ENCODE measurements around the gene SLC26A1.
"Not testable (repeated sequence)": the region's sequence is repeated elsewhere in the genome, so short reads cannot be mapped to it uniquely, and the experiment has no call there.

SLC26A1 gene

DNA sequence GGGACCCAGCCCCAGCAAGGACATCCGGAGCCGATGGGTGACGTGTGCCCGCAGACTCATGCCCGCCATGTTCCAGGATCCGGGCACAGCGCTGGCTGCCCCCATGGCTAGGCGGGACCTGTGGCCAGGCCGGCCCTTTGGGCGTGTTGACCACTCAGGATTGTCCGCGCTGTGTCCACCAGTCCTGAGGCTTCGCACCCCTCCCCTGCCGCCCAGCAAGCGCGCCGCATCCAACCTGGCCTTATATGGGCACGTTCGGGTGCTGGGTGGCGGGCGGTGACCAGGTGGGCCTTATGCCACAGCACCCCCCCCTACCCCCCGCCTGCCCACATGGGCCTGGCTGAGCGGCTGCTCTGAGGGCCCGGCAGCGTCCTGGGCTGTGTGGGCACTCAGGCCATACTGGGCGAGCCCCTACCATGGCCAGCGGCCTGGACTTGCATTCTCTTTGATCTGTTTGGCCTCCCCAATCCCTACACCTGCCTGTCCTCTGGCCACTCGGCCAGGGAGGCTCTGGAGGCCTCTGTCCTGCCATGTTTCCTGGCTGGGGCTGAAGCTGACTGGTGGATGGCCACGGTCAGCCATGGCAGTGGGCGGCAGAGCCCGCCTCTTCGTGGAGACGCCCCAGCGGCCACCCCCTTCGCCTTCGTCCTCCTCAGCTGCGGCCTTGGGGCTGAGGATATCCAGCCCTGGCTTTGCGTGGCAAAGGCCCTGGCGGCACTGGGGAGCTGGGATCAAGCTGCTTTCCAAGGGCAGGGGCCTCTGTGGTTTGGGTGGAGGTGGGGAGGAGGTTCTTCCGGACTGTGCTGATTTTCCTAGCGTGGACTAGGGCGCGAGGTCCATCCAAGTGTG is 20.2 kb upstream of the SLC26A1 start:
- DNase-seq, result no peak

- peak; percentile 4 to 37 for DNase-seq
Observed at GRCh38 chr4:1012034-1012739, 19.0 kb upstream of the SLC26A1 start.

GRCh38 chr4:1011666-1012033 is 18.4 kb upstream of the SLC26A1 start:
- DNase-seq, result no peak

GRCh38 chr4:1011022-1011665 is 17.9 kb upstream of the SLC26A1 start, which contains the start of gene FGFRL1:
FGFRL1 (plus strand) TSS chr4:1011626; CDS start chr4:1012486, 860 bp downstream.
- peak; percentile 76 to 83 for DNase-seq

DNA sequence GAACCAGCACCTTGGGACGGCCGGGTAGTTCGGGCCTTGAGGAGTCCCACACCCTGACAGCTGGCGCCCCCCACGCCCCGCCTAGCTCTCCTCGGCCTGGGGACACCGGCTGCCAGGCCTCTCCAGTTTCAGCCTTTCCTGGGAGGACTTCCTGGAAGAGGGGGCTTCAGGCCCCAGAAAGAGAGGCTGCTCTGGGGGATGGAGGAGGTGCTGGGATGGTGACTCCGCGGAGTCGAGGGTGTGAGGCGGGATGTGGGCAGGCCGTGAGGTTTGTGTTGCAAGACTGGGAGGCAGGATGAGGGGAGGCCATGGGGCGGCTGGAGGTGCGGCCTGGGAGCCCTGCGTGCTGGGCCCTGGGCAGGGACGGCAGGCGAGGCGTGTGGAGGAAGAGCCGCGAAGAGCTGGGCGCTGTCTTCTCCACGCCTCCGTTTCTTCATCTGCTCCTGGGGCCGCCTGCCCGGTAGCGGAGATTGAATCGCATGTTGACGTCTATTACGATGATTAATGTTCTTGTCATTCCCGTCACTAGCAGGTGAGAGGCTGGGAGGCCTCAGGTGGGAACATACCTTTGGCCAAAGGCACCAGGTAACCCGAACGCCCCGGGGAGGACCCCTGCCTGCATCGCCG is 17.3 kb upstream of the SLC26A1 start:
- DNase-seq, result peak; percentile 83 to 84

DNA sequence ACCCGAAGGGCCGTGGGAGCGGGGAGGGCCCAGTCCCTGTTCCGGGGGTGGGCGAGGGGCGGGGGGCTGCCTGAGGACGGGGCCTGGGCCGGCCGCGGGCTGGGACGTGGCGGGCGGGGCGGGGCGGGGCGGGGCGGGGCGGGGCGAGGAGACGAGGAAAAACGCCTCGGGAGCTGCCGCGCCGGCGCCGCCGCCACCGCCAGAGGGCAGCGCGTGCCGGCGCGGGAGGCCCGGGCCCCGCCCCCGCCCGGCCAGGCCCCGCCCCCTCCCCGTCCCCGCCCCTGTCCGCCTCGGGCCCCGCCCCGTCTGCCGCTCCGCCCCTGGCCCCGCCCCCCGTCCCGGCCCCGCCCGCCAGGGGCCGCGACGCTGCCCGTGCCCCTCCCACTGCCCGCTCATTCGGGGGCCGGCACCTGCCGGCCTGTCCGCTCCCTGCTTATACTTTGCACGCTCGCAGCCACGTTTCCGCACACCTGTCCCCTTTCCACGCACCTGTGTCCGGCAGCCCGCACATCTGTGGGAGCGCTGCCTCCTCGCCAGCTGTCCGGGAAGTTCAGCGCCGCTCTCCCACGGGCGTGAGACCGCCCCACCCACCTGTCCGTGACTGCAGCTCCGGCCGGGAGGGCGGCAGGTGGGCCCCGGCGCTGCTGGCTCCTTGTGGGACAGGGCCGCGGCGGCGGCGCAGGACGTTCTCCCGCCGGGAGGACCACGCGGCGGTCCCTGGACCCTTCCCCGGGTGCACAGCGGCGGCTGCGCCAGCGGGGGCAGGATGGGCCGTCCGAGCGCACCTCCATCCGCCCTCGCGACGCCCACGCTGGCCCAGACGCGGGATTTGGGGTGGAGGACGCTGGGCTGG is 16.6 kb upstream of the SLC26A1 start:
- peak; percentile 46 to 50 for DNase-seq

DNA sequence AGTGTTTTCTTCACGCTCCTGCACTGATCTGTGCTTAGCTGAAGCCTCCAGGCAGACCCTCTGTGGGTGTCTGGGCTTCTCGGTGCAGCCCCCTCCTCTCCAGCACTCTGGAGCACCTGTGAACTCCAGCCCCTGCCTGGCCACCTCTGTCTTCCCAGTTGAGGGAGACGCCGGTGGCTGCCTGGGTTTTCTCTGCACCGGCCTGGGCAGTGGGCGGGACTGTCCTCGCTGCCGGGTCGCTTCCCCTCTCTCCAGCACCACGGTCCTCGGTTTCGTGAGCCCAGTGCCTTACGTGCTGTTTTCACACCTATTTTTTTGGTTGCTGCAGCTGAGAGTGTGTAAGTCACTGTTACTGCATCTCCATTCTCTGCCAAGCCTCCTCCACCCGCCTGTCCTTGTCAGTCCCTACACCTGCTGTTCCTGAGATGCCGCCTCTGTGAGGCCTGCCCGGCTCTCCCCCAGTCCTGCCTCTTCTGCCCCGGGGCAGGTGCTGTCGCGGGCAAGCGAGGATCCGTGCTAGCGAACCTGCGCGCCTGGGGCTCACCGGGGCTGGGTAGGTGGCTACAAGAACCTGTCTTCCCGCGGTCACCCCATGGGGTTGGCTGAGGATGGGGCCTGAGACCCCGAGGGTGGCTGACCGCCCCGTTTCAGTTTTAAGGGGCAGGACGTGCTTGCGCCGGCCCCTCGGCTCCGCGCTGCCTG is 15.8 kb upstream of the SLC26A1 start:
- peak in 1 of 2 experiments; percentile 9 for DNase-seq

GRCh38 chr4:1006856-1007255 is 13.7 kb upstream of the SLC26A1 start:
- DNase-seq, result no peak

- no peak for DNase-seq
Observed at GRCh38 chr4:1004557-1005485, 11.6 kb upstream of the SLC26A1 start.

DNA sequence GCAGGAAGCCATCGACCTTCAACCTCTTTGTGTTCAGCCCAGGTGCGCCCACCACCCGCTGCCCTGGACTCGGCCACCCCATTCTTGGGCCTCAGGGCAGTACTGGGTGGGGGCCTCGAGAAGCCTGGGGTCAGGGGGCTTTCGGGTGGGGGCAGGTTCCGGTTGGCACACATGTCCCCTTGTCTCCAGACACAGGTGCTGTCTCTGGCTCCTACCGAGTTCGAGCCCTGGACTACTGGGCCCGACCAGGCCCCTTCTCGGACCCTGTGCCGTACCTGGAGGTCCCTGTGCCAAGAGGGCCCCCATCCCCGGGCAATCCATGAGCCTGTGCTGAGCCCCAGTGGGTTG is 10.8 kb upstream of the SLC26A1 start:
- no peak for DNase-seq

- DNase-seq, result no peak
Observed at GRCh38 chr4:1003271-1004070, 10.3 kb upstream of the SLC26A1 start.

GRCh38 chr4:1002631-1003251 is 9.5 kb upstream of the SLC26A1 start:
- DNase-seq, result no peak

DNA sequence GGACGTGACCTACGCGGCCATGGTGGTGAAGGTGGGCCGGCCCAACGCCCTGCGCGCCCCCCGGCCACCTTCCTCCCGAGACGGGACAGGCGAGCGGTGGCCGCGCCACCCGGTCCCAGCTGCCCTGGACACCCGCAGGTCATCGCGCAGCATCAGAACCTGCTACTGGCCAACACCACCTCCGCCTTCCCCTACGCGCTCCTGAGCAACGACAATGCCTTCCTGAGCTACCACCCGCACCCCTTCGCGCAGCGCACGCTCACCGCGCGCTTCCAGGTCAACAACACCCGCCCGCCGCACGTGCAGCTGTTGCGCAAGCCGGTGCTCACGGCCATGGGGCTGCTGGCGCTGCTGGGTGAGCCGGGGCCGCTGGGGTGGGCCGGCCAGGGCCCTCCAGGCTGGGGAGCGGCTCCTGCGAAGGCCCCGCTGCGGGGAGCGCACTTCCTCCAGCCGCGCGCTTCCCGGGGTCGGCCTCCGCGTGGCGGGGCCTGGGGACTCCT is 9.0 kb upstream of the SLC26A1 start:
- no peak for DNase-seq

DNA sequence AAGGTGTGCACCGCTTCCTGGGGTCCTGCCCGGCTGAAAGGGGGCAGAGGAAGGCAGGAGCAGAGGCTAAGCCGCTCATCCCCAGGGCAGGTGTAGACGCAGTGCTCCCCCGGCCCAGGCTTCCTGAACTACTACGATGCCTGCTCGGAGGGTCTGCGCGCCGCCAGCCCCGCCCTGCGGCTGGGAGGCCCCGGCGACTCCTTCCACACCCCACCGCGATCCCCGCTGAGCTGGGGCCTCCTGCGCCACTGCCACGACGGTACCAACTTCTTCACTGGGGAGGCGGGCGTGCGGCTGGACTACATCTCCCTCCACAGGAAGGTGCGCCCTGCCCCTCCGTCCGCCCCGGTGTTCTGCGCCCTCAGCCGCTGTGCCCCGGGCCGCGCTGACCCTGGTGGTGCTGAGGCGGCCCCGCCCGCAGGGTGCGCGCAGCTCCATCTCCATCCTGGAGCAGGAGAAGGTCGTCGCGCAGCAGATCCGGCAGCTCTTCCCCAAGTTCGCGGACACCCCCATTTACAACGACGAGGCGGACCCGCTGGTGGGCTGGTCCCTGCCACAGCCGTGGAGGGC is 8.4 kb upstream of the SLC26A1 start:
- no peak for DNase-seq

GRCh38 chr4:1000686-1001260 is 7.6 kb upstream of the SLC26A1 start:
- DNase-seq, result no peak

- no peak for DNase-seq
Observed at GRCh38 chr4:999882-1000425, 6.8 kb upstream of the SLC26A1 start.

- DNase-seq, result not testable (repeated sequence)
Observed at GRCh38 chr4:999240-999863, 6.1 kb upstream of the SLC26A1 start.
